Smooth muscle cell (in vitro differentiated cells): ENCODE results near the gene WNT6. TPM values are rescaled to one million over a fixed set of nuclear protein-coding genes. Genes with fewer than 3 reads are reported as not detected.

ENCODE experiments used
- DNase-seq: peaks from one replicate; lab custom pipeline; 2025; ENCODE audit not compliant: unreplicated experiment; lab: John Stamatoyannopoulos, UW
- H2AFZ ChIP-seq: fragments of 200-600 bp; sonication (generic); 2 replicates; pipeline ENCODE4 v1.6.0; 2016; ENCODE audit warnings: antibody characterized with exemption, low read depth, mild to moderate bottlenecking
- H3F3A ChIP-seq: fragments of 200-600 bp; sonication (generic); 2 replicates; pipeline ENCODE4 v1.6.0; 2017; ENCODE audit warnings: antibody characterized with exemption, low read depth
- H3K27ac ChIP-seq: fragments of 200-600 bp; sonication (generic); 2 replicates; pipeline ENCODE4 v1.5.1; 2016; ENCODE audit warnings: low read depth, mild to moderate bottlenecking
- H3K27me3 ChIP-seq: fragments of 200-600 bp; sonication (generic); 2 replicates; pipeline ENCODE4 v1.6.1; 2016; ENCODE audit warnings: low read depth, mild to moderate bottlenecking
- H3K36me3 ChIP-seq: fragments of 200-600 bp; sonication (generic); 2 replicates; pipeline ENCODE4 v1.5.1; 2016; ENCODE audit warnings: low read depth
- H3K4me1 ChIP-seq: fragments of 200-600 bp; sonication (generic); 2 replicates; pipeline ENCODE4 v1.5.1; 2016; ENCODE audit warnings: low read depth
- H3K4me2 ChIP-seq: fragments of 200-600 bp; sonication (generic); 2 replicates; pipeline ENCODE4 v1.6.0; 2016; ENCODE audit warnings: mild to moderate bottlenecking
- H3K4me3 ChIP-seq: fragments of 200-600 bp; sonication (generic); 2 replicates; pipeline ENCODE4 v1.5.1; 2016; ENCODE audit warnings: mild to moderate bottlenecking
- H3K79me2 ChIP-seq: fragments of 200-600 bp; sonication (generic); 2 replicates; pipeline ENCODE4 v1.6.0; 2016; ENCODE audit warnings: low read depth, mild to moderate bottlenecking
- H3K9ac ChIP-seq: fragments of 200-600 bp; sonication (generic); 2 replicates; pipeline ENCODE4 v1.6.0; 2016; ENCODE audit warnings: low read depth
- H3K9me3 ChIP-seq: fragments of 200-600 bp; sonication (generic); replicated peaks from 2 replicates; pipeline ENCODE4 v1.5.1; 2016; ENCODE audit warnings: low read depth
- H4K20me1 ChIP-seq: fragments of 200-600 bp; sonication (generic); 2 replicates; pipeline ENCODE4 v1.6.0; 2016; ENCODE audit warnings: low read depth
- CTCF ChIP-seq: fragments of 200-600 bp; sonication (generic); IDR thresholded peaks from 2 replicates; pipeline ENCODE4 v1.5.1; 2017; ENCODE audit warnings: borderline replicate concordance, mild to moderate bottlenecking, antibody characterized with exemption; ENCODE audit not compliant: insufficient read depth, poor library complexity, severe bottlenecking
- WGBS: methylation state at CpG from one replicate; pipeline ENCODE4 v1.1.7; 2016; ENCODE audit warnings: low lambda C conversion rate; 5-methylcytosine and 5-hydroxymethylcytosine counted together
- polyA plus RNA-seq: library from polyadenylated mRNA; unstranded; fragments of >200 nt; fragmentation: Nextera tagmentation; extraction: Ambion mirVana; gene quantifications from 2 replicates; pipeline ENCODE4 v1.2.1, GENCODE V29; 2016
- total RNA-seq: library from RNA; depleted of rRNA; stranded (reverse); fragments of >200 nt; gene quantifications from 2 replicates; pipeline ENCODE4 v1.2.3, GENCODE V29; 2014

Gene WNT6
- total and polyA plus RNA-seq, 2 experiments from 2014 or later: 7.9 to 12.1 TPM

GRCh38 chr2:218878486-218878885, 18.9 kb downstream of the WNT6 start:
- H3K9ac ChIP-seq: no peak overlapping the region
- H3K4me2 ChIP-seq: peak overlapping the region; percentile 40
- H3K27me3 ChIP-seq: peaks cover 51% of the 10 kb centered on the region

GRCh38 chr2:218878926-218879761, 19.5 kb downstream of the WNT6 start:
- H3K27ac ChIP-seq: no peak overlapping the region

More at GRCh38 chr2:218878486-218878885, 18.9 kb downstream of the WNT6 start:
- H3K9me3 ChIP-seq: no peaks in the 10 kb centered on the region
- no peaks in the 10 kb centered on the region for H3K79me2 ChIP-seq
- DNase-seq: no peak
- no peaks in the 10 kb centered on the region for H3F3A ChIP-seq
- TF ChIP-seq CTCF: no peak
- no peak overlapping the region for H2AFZ ChIP-seq
- no peaks in the 10 kb centered on the region for H4K20me1 ChIP-seq
- no peak overlapping the region for H3K4me3 ChIP-seq
- H3K4me1 ChIP-seq: peaks cover 26% of the 10 kb centered on the region
- WGBS: 54% methylated on average over 6 of the region's 6 CpGs
- no peak overlapping the region for H3K27ac ChIP-seq
- H3K36me3 ChIP-seq: no peaks in the 10 kb centered on the region

GRCh38 chr2:218879776-218880101, 20.1 kb downstream of the WNT6 start:
- peaks cover 26% of the 10 kb centered on the region for H3K4me1 ChIP-seq
- H3K9me3 ChIP-seq: no peaks in the 10 kb centered on the region
- H3K4me3 ChIP-seq: peak overlapping the region; percentile 37
- TF ChIP-seq CTCF: no peak
- no peak overlapping the region for H2AFZ ChIP-seq
- no peaks in the 10 kb centered on the region for H3K36me3 ChIP-seq
- no peak for DNase-seq
- peaks cover 45% of the 10 kb centered on the region for H3K27me3 ChIP-seq
- no peak overlapping the region for H3K9ac ChIP-seq
- no peaks in the 10 kb centered on the region for H3K79me2 ChIP-seq
- no peak overlapping the region for H3K27ac ChIP-seq
- peak overlapping the region; percentile 87 for H3K4me2 ChIP-seq
- 23% methylated on average over 11 of the region's 11 CpGs for WGBS
- H3F3A ChIP-seq: no peaks in the 10 kb centered on the region
- no peaks in the 10 kb centered on the region for H4K20me1 ChIP-seq

More at GRCh38 chr2:218878926-218879761, 19.5 kb downstream of the WNT6 start:
- H2AFZ ChIP-seq: no peak overlapping the region
- H3K9me3 ChIP-seq: no peaks in the 10 kb centered on the region
- H3K36me3 ChIP-seq: no peaks in the 10 kb centered on the region
- H3K4me1 ChIP-seq: peaks cover 26% of the 10 kb centered on the region
- no peaks in the 10 kb centered on the region for H4K20me1 ChIP-seq
- H3K4me3 ChIP-seq: no peak overlapping the region
- no peak for DNase-seq
- WGBS: 28% methylated on average over 16 of the region's 16 CpGs
- H3K4me2 ChIP-seq: peak overlapping the region; percentile 40
- TF ChIP-seq CTCF: no peak
- H3K27me3 ChIP-seq: peaks cover 50% of the 10 kb centered on the region
- no peaks in the 10 kb centered on the region for H3K79me2 ChIP-seq
- no peak overlapping the region for H3K9ac ChIP-seq
- H3F3A ChIP-seq: no peaks in the 10 kb centered on the region
